C4-2B (cell line): ENCODE results near the gene SLC17A6.

Source experiments
- CTCF ChIP-seq: fragments of 450-650 bp; conservative IDR thresholded peaks from 2 replicates; pipeline ENCODE4 v1.5.1; 2017; ENCODE audit warnings: mild to moderate bottlenecking
- ZFX ChIP-seq: fragments of 450-650 bp; IDR thresholded peaks from 2 replicates; pipeline ENCODE4 v1.6.1; 2017

DNA sequence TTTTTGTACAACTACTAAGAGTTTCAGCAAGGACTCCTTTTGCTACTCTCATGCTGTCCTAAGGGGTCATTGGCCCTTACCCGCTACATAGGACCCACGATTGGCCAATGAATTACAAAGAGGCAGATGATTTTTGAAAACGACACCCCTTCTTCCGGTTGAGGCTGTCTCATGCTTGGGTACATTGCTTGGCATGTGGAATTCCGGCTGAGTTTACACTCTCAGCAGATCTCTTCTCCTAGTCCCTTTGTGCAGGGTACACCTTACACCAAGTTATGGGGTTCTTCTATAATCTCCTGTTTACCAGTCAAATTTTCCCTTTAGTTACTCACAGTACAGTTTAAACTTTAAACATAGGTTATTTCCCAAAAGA is 52.1 kb downstream of the SLC17A6 start:
- TF ChIP-seq CTCF (no peak), ZFX (no peak)
